NCI-H2227 (cell line): ENCODE data around the gene REC8.
"Not testable (repeated sequence)": the region's sequence is repeated elsewhere in the genome, so short reads cannot be mapped to it uniquely, and the experiment has no call there.

Source experiments
- DNase-seq: peaks from one replicate; lab custom pipeline; 2025; ENCODE audit not compliant: unreplicated experiment; lab: John Stamatoyannopoulos, UW

The REC8 gene

DNA sequence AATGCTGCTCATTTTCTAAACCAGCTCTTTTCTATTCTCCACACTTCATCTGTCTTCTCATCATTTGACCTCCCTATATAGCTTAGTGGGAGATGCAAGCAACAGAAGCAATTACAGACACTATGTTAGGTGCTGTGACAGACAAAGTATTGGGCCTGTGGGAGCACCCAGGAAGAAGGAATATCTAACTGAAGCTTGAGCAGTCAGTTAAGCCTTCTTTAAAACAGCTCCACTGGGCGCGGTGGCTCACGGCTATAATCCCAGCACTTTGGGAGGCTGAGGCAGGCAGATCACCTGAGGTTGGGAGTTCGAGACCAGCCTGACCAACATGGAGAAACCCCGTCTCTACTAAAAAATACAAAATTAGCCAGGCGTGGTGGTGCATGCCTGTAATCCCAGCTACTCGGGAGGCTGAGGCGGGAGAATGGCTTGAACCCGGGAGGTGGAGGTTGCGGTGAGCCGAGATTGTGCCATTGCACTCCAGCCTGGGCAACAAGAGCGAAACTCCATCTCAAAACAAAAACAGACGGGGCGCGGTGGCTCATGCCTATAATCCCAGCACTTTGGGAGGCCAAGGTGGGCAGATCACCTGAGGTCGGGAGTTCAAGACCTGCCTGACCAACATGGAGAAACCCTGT lies 31.5 kb downstream of the REC8 start:
- not testable (repeated sequence) for DNase-seq

DNA sequence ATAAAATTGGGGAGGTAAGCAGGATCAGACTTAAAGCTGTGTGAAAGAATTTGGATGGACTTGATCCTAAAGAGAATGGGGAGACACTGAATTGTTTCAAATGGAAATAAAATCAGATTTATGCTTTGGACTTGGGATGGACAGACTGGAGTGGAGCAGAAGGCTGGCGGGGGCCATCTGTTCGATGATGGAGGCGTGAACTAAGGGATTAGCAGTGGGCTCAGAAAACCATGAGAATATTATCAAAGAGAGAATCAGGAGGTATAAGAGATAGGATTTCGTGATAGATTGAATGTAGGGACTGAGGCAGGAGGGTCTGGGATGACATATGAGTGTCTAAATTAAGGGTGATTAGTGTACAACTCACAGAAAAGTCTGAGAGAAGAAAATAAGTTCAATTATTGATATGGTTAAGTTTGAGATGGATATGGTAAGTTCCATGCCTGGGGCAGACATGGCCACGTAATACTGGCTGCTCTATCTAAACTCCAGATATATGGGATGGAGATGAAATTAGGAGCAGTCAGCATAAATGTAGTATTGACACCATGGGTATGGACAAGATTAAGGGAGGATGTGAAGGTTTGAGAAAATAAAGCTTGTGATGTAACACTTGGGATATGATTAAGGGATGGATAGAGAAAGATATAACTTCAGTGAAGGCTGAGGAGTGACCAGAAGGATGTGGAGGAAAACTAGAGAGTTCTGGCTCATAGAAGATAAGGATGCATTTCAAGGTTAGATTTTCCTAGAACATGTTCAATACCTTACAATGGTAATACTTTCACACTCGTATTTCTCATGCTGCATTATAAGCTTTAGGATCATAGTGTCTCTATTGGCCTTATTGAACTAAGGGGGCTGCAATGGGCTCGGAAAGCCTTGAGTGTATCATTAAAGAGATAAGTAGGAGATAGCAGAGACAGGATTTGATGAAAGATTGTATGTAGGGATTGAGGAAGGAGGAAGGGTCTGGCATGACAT lies 32.6 kb downstream of the REC8 start:
- no peak for DNase-seq

DNA sequence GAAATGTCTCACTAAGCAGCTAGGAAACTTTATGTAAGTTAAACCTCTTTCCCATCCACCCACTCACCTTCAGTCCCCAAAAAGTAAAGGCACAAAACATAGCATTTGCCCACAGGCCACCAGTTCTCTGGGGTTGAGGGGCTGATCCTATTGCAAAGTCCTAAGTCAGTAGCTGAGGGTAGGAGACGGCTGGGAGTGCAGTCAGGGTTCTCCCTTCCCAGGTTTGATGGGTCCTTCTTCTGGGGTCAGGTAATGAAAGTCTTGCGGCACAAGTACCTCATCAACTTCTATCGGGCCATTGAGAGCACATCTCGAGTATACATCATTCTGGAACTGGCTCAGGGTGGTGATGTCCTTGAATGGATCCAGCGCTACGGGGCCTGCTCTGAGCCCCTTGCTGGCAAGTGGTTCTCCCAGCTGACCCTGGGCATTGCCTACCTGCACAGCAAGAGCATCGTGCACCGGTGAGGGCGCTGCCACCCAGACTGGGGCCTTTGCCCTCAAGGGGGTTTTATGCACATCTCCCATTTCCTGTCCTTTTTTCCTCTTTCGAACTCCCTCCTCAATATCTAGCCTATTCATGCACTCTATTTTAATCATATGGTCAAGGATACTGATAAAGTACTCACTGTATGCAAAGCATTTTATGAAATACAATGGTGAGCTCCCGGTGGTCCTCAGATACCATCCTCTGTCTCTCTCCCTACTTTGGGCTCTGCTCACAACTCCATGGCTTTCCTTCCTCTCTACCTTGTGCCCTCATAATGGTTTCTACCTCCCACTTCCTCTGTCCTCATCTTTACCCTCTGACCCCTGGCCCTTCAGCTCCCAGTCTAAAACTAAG lies 34.6 kb downstream of the REC8 start:
- no peak for DNase-seq

DNA sequence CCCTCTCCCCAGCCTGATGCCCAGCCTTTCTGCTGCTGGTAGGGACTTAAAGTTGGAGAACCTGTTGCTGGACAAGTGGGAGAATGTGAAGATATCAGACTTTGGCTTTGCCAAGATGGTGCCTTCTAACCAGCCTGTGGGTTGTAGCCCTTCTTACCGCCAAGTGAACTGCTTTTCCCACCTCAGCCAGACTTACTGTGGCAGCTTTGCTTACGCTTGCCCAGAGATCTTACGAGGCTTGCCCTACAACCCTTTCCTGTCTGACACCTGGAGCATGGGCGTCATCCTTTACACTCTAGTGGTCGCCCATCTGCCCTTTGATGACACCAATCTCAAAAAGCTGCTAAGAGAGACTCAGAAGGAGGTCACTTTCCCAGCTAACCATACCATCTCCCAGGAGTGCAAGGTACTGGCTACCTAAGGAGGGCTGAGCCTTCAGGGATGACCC lies 35.2 kb downstream of the REC8 start:
- DNase-seq, result no peak

DNA sequence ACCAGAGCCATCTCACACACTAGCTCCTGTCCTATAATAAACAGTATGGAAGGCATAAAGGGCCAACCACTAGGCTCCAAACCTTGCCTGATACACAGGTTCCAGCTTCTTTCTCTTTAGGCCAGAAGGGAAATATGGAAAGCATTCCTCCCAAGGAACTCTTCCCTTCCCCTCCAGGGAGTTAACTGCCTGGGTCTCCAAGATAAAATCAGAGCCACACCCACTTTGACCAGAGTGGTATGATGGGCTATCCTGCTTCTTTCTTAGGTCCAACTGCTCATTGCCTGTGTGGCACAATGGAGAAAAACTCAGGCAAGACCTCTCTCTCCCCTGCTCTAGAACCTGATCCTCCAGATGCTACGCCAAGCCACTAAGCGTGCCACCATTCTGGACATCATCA lies 35.7 kb downstream of the REC8 start:
- DNase-seq, result no peak

DNA sequence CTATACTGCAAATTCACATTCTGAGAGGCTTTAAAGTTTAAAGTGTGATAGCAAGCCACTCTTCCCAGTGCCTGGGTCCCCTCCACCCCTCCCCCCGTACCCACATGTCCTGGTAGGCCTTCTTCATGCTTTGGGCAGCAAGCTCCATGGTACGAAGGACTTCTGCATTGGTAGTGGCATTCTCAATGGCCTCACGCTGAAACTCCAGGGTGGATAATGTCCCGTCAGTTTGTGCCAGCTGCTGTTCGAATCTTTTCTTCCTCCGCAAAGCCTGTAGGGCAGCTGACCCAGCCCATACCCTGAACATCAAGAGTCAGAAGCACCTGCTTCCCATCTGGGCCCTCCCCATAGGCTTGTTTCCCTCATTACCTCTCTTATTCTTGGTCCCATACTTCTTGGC lies 39.4 kb downstream of the REC8 start:
- no peak for DNase-seq

DNA sequence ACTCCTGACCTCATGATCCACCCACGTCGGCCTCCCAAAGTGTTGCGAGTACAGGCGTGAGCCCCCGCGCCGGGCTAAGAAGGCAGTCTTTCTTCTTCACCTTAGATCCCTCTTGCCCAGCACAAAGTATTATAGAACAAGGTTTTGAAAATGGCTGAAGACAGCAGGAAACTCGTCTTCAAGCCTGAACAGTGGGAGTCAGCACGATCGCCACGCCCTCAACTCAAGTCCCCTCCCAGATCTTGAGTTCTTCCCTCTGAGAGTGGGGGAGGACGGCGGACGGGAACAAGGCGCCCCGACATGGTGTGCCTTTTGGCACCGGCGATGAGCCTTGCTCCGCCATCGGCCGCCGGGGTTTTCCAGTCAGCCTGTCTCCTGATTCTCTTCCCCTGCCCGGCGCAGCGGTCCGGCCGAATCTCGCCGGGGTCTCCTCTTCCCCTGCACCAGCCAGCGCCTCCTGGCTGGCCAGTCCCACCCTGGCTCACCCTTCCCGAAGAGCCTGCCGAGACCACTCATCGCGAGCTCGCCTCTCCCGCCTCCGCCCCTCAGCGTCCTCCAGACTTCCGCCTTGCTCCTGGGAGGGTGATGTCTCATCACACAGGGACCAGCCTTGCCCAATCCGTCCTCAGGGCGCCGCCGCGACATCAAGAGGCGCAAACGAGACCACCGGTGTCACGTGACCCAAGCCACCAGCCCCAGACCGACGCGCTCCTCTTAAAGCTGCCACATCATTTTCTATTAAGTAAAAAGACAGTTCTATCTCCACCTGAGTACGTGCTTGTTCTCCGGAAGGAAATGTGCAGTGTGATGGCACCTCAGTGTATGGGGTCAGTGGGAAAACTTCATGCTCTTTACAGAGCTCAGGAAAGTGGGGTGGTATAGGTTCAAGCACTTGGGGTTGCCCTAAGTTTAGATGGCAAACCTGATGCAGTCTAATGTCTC lies 41.3 kb downstream of the REC8 start, which contains the start of gene CHMP4A:
Gene CHMP4A, minus strand, starts transcription at position 565 of the 942 bp plus-strand sequence. Its CDS starts 49 bp downstream, at position 516.
- DNase-seq, result peak; percentile 98

DNA sequence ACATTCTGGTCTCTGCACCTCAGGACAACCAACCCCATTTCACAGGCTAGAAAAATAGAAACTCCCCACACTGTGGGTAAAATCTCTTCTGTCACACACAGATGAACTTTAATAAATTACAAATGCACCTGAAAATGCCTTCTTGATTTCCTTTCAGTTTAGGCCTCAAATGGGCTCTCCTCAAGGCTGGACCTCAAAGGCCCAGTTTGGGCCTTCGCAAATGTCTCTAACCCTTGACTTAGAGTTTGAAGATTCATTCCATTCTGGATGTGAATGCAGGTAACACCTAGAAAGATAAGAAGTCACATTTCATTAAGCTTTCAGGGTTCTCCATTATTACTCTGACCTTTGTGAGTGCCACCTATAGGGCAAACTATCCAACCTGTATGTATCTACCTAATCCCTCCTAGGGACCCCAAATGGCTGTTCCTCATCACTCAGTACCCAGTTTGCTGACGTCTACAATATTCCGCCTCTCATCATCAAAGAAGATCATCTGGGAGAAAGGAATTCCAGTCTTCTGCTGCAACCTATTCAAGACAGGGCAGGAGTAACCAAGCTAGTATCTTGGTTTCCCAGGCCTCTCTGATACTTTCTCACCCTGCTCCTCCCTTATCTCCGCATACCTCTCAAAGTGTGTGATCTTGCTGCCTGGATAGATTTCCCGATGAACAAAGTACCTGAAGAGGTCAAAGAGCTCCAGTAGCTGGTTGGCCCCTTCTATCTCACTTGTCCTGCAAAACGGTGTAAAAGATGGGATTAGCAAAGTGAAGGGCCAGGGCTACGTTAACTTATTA lies 42.2 kb downstream of the REC8 start:
- no peak for DNase-seq

DNA sequence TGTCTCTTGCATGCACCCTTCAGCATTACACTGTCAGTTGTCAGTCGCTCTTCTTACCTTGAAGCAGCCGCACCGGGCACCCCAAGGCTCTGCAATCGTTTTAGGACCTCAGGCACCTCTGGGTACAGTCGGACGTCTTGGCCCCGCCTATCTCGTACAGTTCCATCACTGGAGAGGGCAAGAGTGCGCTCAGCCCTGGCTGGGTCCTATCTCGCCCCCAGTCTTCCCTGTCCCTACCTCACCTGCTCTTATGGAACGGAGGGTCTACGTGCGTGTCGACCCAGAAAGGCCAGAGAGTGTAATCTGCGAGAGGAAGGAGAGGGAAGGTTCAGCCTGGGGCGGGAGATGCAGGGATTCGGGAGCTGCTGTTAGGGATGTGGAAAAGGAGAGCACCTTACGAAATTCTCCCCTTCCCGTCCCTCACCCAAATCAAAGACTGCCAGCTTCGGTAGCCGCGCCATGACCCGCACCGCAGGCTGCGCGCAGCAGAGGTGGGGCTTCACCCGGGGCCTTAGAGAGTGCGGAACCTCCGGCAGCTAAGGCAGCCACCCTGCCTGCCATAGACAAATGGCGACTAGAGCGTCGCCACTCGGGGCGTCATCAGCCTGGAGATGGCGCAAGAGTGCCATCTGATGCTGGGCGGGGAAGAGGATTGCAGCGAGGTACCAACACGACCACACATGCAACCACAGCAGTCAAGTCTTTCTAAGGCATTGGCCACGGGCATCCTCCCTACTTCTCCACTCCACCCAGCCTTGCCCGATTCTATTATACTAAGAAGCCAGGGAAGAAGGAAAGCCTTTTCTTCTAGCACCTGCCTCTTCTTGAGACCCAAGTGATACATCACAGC lies 43.8 kb downstream of the REC8 start, which contains the start of gene MDP1:
Gene MDP1, minus strand, starts transcription at position 572 of the 850 bp plus-strand sequence. Its CDS starts 111 bp downstream, at position 461.
- DNase-seq, result peak; percentile 93

DNA sequence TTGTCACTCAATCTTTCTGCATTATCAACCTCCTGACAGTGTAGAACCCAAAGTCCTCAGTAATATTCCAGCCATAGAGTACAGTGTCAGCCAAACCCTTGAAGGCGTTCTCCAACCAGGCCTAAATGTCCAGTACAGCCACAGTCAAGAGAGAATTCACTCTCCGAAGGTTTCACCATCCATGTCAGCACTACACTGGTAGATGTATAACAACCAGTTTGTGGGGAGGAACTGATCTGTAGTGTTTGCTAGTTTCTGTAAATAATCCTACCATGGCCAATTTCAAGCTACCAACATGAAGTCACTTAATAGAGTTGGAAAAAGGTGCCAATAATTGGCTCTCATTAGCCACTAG lies 44.4 kb downstream of the REC8 start:
- no peak for DNase-seq

DNA sequence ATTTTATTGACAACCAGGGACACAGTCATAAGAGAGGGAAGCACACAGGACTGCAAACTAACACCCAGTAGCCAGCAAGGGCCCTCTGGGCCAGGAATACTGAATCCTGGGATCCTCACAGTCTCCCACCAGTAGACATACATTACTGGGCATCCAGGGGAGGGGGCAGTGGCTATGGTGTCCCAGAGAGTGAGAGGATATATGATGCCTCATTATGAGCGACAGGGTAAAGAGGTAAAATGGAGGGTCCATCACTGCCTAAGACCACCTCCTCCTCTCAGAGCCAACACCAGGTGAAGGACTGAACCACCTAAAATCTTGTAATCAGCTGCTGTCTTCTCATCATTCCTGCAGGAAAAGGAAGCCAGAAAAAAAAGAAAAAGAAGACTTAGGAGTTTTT lies 45.0 kb downstream of the REC8 start:
- not testable (repeated sequence) for DNase-seq

DNA sequence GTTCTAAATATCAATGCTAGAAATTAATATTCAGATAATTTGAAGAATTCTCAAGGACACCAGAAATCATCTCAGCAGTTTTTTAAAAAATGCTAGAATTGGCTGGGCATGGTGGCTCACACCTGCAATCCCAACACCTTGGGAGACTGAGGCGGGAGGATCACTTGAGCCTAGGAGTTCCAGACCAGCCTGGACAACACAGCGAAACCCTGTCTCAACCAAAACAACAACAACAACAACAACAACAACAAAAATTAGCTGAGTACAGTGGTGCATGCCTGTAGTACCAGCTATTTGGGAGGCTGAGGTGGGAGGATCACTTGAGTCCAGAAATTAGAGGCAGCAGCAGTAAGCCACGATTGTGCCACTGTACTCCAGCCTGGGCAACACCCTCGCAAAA lies 47.2 kb downstream of the REC8 start:
- no peak for DNase-seq

DNA sequence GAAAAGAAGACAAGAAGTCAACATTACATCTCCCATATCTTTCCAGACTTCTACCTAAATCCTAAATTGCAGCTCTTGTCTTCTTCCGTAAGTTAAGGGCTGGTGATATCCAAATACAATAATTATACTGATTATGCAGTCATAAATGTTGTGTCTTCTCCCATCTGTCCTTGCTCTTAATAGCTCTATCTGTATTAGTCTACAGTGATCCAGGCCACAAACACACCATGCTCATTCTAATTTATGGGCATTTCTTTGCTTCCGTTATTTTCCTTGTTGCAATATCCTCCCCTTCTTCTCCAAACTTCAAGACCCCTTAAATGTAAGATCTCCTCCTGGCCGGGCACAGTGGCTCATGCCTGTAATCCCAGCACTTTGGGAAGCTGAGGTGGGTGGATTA lies 47.6 kb downstream of the REC8 start:
- DNase-seq, result no peak

DNA sequence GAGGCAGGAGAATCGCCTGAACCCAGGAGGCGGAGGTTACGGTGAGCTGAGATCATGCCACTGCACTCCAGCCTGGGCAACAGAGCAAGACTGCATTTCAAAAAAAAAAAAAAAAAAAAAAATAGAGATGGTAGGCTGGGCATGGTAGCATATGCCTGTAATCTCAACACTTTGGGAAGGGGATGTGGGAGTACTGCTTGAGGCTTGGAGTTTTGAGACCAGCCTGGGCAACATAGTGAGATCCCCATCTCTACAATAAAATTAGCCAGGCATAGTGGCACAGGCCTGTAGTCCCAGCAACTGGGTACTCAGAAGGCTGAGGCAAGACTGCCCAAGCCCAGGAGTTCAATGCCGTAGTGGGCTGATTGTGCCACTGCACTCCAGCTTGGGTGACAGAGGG lies 51.1 kb downstream of the REC8 start:
- DNase-seq, result not testable (repeated sequence)

DNA sequence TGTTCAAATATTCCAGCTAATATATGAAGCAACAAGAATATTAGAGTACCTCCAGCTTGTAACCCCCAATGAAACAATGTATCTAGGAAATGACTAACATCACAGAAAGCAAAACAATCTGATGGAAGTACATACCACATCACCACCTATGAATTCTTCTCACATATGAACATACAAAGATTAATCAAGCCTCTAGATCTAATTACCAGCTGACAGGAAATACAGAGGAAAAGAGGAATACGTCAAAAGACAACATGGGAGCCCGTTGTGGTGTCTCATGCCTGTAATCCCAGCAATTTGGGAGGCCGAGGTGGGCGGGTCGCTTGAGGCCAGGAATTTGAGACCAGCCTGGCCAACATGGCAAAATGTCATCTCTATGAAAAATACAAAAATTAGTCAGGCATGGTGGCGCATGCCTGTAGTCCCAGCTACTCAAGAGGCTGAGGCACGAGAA lies 52.8 kb downstream of the REC8 start:
- DNase-seq, result no peak

DNA sequence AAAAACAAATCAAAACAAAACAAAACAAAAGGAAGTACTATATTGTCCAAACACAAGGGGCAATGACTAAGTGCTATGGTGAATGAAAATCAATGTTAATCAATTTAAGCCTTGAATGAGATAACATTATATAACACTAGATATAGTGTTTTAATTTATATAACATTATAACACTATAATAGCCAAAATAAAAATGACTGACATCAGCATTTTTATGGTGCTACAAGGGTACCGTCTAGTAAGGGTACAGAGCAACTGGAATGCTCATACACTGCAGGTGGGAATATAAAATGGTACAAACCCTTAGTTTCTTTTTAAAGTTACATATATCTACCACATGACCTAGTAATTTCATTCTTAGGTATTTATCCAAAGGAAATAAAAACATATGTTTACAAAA lies 54.6 kb downstream of the REC8 start:
- no peak for DNase-seq

DNA sequence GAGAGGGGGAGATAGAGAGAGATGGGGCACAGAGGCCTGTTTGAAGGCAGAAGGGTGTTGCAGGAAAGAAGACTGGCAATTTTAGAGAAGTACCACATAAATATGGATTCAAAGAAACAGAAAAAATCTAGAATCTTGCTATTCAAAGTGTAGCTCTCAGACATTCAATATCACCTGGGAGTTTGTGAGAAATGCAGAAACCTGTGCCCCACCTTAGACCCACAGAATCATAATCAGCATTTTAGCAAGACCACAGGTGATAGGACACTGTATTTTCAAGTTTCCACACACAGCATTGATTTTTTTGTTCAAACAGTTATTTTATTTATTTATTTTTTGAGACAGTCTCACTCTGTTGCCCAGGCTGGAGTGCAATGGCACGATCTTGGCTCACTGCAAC lies 57.0 kb downstream of the REC8 start:
- no peak for DNase-seq
